NCI-H2227 (cell line): Measurements from ENCODE around the gene HABP4.

Source experiments
- DNase-seq: peaks from one replicate; lab custom pipeline; 2025; ENCODE audit not compliant: unreplicated experiment; lab: John Stamatoyannopoulos, UW

HABP4 gene, protein sequence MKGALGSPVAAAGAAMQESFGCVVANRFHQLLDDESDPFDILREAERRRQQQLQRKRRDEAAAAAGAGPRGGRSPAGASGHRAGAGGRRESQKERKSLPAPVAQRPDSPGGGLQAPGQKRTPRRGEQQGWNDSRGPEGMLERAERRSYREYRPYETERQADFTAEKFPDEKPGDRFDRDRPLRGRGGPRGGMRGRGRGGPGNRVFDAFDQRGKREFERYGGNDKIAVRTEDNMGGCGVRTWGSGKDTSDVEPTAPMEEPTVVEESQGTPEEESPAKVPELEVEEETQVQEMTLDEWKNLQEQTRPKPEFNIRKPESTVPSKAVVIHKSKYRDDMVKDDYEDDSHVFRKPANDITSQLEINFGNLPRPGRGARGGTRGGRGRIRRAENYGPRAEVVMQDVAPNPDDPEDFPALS

GRCh38 chr9:96449845-96450612, at the start of gene HABP4:
Gene HABP4, plus strand, starts transcription at chr9:96450169. Its CDS starts 111 bp downstream, at chr9:96450280.
- DNase-seq = peak; percentile 95

DNA sequence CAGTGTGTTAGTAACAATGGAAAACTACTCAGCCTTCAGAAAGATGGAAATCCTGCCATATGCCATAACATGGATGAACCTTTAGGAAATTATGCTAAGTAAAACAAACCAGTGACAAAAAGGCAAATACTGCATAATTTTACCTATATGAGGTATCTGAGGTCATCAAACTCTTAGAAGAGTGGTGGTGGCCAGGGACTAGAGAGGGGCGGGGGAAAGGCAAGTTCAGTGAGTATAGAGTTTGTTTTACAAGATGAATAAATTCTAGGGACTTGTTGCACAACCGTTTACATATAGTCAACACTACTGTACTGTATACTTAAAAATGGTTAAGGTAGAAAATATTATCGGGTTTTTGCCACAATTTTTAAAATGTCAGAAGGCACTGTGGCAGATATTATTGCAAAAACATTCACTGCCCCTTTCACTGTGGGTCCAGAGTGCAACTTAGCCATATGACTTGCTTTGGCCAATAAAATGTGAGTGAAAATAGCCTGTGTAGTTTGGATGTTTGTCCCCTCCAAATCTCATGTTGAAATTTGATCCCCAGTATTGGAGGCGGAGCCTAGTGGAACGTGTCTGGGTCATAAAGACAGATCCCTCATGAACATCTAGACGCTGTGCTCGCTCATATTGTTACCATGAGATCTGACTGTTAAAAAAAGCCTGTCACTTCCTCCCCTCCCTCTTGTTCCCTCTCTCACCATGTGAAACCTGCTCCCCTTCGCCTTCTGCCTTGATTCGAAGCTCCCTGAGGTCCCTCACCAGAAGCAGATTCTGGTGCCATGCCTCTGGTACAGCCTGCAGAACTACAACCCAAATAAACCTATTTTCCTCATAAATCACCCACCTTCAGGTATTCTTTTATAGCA, 41.3 kb upstream of the HABP4 start:
- no peak for DNase-seq

DNA sequence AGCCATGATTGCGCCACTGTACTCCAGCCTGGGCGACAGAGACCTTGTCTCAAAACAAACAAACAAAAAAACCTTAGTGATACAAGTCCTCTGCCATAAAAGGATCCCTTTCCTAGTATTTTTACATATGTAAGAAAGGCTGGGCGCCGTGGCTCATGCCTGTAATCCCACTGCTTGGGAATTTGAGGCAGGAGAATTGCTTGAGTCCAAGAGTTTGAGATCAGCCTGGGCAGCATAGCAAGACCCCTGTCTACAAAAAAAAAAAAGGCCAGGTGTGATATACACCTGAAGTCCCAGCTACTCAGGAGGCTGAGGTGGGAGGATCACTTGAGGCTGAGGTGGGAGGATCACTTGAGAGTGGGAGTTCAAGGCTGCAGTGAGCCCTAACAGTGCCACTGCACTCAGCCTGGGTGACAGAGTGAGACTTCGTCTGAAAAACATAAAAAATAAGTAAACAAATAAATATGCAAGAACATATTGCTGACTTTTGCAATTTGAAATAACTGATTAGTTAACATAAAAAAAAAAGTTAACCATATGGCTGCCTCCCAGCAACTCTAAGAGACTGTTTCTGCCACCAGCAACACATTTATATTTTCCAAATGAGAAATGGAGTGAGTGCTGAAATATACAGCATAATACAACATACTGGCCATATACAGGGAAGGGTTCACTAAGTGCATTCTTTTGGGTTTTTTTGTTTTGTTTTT, 38.7 kb upstream of the HABP4 start:
- no peak for DNase-seq

GRCh38 chr9:96412174-96412913, 37.6 kb upstream of the HABP4 start:
- no peak for DNase-seq

DNA sequence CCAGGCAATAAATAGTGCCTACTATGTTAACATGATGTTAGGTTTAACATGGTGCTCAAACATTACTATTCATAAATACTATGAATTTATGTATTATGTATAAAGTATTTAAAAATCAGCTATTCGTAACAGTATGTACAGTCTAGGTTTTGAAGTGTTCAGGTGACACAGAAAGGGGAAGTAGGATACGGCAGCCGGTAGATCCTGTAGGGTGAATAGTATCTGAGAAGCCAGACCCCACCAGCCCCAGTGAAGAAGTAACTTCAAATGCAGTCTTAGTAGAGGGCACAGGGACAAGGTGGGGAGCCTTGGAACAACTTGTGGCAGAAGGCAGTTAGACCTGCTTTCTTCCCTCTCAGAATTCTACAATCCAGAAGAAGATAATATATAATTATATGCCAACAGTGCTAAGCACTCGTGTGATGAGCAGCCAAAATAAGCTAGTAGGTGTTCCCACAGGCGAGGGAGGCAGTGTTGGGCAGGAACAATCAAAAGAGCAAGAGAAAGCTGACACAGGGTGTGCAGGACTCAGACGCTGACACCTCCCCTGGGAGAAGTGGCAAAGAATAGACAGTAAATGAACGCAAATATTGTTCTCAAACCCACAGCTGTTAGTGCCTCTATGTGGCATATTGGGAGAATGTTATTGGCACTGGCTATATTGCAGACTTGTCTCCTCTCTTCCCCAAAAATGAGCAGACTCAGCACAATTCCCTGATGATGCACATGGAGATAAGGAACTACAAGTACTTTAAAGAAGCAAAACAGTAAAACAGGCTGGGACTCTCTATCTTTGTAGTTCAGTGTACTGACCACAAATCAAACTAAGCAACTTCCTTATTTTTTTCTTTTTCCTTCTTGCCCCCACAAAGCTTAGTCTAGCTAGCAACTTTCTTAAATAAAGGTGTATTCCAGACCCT, 36.4 kb upstream of the HABP4 start:
- peak; percentile 39 for DNase-seq

GRCh38 chr9:96417051-96417586, 32.9 kb upstream of the HABP4 start:
- peak; percentile 87 for DNase-seq

DNA sequence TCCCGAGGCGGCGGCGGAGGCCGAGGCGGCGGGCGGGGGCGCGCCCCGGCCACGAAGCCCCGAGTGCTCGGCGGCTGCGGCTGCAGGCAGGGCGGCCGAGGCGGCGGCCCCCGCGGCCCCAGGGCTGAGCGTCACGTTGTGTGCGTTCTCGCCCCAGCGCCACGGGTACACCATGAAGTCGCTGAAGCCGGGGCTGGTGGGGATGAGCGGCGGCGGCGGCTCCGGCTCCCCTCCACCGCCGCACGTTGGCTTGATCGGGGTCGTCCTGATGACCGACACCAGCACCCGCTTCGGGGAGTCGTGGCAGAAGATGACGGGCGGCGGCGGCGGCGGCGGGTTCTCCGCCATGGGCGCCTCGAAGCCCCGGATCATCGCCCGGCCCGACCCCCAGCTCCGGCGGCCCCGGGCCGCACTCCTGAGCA, 32.3 kb upstream of the HABP4 start:
- no peak for DNase-seq

- peak; percentile 95 for DNase-seq
These were observed 31.7 kb upstream of the HABP4 start, which contains the start of gene ZNF367 for GRCh38 chr9:96418083-96418919. Gene ZNF367, minus strand, starts transcription at chr9:96418370. Its CDS starts 338 bp downstream, at chr9:96418032.

- peak; percentile 83 for DNase-seq
These were observed 30.9 kb upstream of the HABP4 start for GRCh38 chr9:96418920-96419690.

GRCh38 chr9:96419691-96419969, 30.3 kb upstream of the HABP4 start:
- DNase-seq = no peak

GRCh38 chr9:96420468-96421219, 29.3 kb upstream of the HABP4 start:
- peak; percentile 4 for DNase-seq

GRCh38 chr9:96423322-96423984, 26.5 kb upstream of the HABP4 start:
- no peak for DNase-seq

- DNase-seq = no peak
These were observed 26.0 kb upstream of the HABP4 start for GRCh38 chr9:96423985-96424336.

DNA sequence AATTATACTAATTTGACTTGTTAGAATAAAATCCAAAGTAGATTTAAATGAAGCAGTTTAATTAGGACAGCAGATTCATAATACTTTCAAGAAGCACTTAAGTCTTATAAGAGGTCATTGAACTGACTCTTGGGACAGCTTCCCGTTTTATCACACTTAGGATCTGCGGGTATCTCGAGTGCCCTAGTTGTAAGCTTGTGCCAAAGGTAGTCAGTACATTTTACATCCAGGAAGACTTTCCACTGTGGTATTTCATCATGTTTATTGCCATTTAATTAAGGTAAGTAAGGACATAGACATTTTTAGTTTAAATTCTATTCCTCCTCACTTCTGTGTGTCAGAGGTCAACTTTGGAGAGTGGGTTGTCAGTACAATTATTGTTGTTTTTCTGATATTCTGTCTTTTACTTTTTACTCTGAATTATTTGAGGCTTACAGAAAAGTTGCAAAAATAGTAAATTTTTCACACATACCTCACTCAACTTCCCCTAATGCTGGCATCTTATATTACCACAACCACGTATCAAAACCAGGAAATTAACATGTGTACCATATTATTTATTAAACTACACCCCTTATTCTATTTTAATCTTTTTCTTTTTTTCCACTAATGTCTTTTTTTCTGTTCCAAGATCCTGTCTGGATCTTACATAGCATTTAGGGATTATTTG, 24.3 kb upstream of the HABP4 start:
- no peak for DNase-seq

DNA sequence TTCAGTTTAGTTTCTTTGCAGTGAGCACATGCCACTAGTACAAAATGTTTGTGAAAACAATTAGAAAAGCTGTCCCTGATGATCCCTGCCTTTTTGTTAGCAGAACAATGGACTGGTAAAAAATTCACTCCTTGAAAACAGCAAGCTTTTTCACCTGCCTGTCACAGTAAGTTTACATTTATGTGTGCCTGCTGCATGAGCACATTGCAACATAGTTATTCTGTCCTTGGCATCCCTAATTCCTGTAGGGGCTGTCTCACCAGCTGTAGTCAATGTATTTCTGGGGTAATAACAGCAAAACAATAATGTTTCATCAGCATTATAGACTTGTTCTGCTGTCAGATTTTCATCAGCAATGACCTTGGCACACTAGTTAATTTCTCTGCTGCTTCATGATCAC, 20.2 kb upstream of the HABP4 start:
- DNase-seq = no peak
